HepG2 (cell line): ENCODE data around the gene ZNF318. TPM values are rescaled to one million over a fixed set of nuclear protein-coding genes. Genes with fewer than 3 reads are reported as not detected.
A peak's percentile ranks its signal among the peaks of the same experiment; 100 is the strongest.

Experiments used
- EP300 ChIP-seq, 3 experiments: sonication (generic) in 1 of 3; formaldehyde crosslinking in 1 of 3; IDR thresholded peaks; 2 replicates each; pipeline versions ENCODE4 v1.5.1 to v1.6.1; 2011 to 2020; ENCODE audit warnings: low read depth in 2 of 3, low read length in 2 of 3, borderline replicate concordance in 1 of 3, improper control_type of control experiment in 1 of 3, mild to moderate bottlenecking in 1 of 3, missing genetic modification reagents in 1 of 3, moderate library complexity in 1 of 3
- HDAC2 ChIP-seq: sonication (generic); formaldehyde crosslinking; IDR thresholded peaks from 2 replicates; pipeline ENCODE4 v1.4.0; 2020; ENCODE audit warnings: missing genetic modification reagents
- MXI1 ChIP-seq: IDR thresholded peaks from 3 replicates; pipeline ENCODE4 v1.6.1; 2012; ENCODE audit warnings: low read depth, low read length, inconsistent platforms, borderline replicate concordance
- NR2C2 ChIP-seq: sonication (generic); formaldehyde crosslinking; IDR thresholded peaks from 2 replicates; pipeline ENCODE4 v1.4.0; 2020; ENCODE audit warnings: missing genetic modification reagents, mild to moderate bottlenecking, moderate library complexity, borderline replicate concordance
- ONECUT2 ChIP-seq: sonication (generic); formaldehyde crosslinking; IDR thresholded peaks from 2 replicates; pipeline ENCODE4 v1.4.0; 2020; ENCODE audit warnings: missing genetic modification reagents
- PHF8 ChIP-seq: sonication (generic); formaldehyde crosslinking; IDR thresholded peaks from 2 replicates; pipeline ENCODE4 v1.5.0; 2020; ENCODE audit warnings: missing genetic modification reagents
- RBAK ChIP-seq: sonication (generic); formaldehyde crosslinking; IDR thresholded peaks from 2 replicates; pipeline ENCODE4 v1.5.1; 2020; ENCODE audit warnings: mild to moderate bottlenecking, missing genetic modification reagents
- SAFB2 ChIP-seq: sonication (generic); formaldehyde crosslinking; IDR thresholded peaks from 2 replicates; pipeline ENCODE4 v1.5.1; 2020; ENCODE audit warnings: missing genetic modification reagents, low read depth, mild to moderate bottlenecking, borderline replicate concordance
- SNAPC4 ChIP-seq: sonication (generic); formaldehyde crosslinking; IDR thresholded peaks from 2 replicates; pipeline ENCODE4 v1.4.0; 2020; ENCODE audit warnings: mild to moderate bottlenecking, missing genetic modification reagents
- SRY ChIP-seq: sonication (generic); formaldehyde crosslinking; IDR thresholded peaks from 2 replicates; pipeline ENCODE4 v1.8.0; 2022; ENCODE audit warnings: mild to moderate bottlenecking, missing genetic modification reagents
- TRIM24 ChIP-seq: sonication (generic); formaldehyde crosslinking; IDR thresholded peaks from 2 replicates; pipeline ENCODE4 v1.8.0; 2022; ENCODE audit warnings: mild to moderate bottlenecking, missing genetic modification reagents
- ZBTB7A ChIP-seq: sonication (generic); formaldehyde crosslinking; IDR thresholded peaks from 2 replicates; pipeline ENCODE4 v1.8.0; 2022; ENCODE audit warnings: mild to moderate bottlenecking, missing genetic modification reagents
- ZFY ChIP-seq: sonication (generic); formaldehyde crosslinking; IDR thresholded peaks from 2 replicates; pipeline ENCODE4 v1.4.0; 2020; ENCODE audit warnings: missing genetic modification reagents
- ZNF121 ChIP-seq: sonication (generic); formaldehyde crosslinking; IDR thresholded peaks from 2 replicates; pipeline ENCODE4 v1.5.0; 2020; ENCODE audit warnings: mild to moderate bottlenecking, missing genetic modification reagents
- ZNF292 ChIP-seq: sonication (generic); formaldehyde crosslinking; IDR thresholded peaks from 2 replicates; pipeline ENCODE4 v1.8.1; 2022; ENCODE audit warnings: mild to moderate bottlenecking, low read depth, missing genetic modification reagents, borderline replicate concordance
- ZNF329 ChIP-seq: sonication (generic); formaldehyde crosslinking; IDR thresholded peaks from 2 replicates; pipeline ENCODE4 v1.9.0; 2021; ENCODE audit warnings: low read depth, mild to moderate bottlenecking, missing genetic modification reagents
- ZNF484 ChIP-seq: sonication (generic); formaldehyde crosslinking; IDR thresholded peaks from 2 replicates; pipeline ENCODE4 v1.5.1; 2020; ENCODE audit warnings: mild to moderate bottlenecking, low read depth, missing genetic modification reagents, borderline replicate concordance
- ZNF562 ChIP-seq: sonication (generic); formaldehyde crosslinking; IDR thresholded peaks from 2 replicates; pipeline ENCODE4 v1.8.0; 2022; ENCODE audit warnings: missing genetic modification reagents, borderline replicate concordance
- polyA plus RNA-seq, 8 experiments: library from polyadenylated mRNA; depleted of rRNA in 3 of 8; stranded (reverse) in 7 of 8; unstranded in 1 of 8; fragments of >200 nt; fragmentation: Illumina TruSeq in 4 of 8; extraction: Trizol in 4 of 8; gene quantifications; 2 replicates each; pipeline versions ENCODE4 v1.2.1 to v1.2.3, GENCODE V29; 2011 to 2016; ENCODE audit warnings: low read depth in 4 of 8, missing spikeins in 1 of 8, mixed read lengths in 1 of 8; ENCODE audit not compliant: insufficient read depth in 1 of 8
- total RNA-seq, 5 experiments: library from RNA; depleted of rRNA; stranded (reverse); fragments of >200 nt; fragmentation: Illumina TruSeq; extraction: Trizol; gene quantifications; 2 replicates each; pipeline ENCODE4 v1.2.3, GENCODE V29; 2016; ENCODE audit warnings: low read depth in 1 of 5
- TF ChIP-seq, protein P1 (sequence below): sonication (generic); formaldehyde crosslinking; IDR thresholded peaks from 2 replicates; pipeline ENCODE4 v1.5.1; 2020; ENCODE audit warnings: mild to moderate bottlenecking, moderate library complexity, missing genetic modification reagents
- TF ChIP-seq, protein P2 (sequence below): IDR thresholded peaks from 2 replicates; pipeline ENCODE4 v1.6.1; 2018; ENCODE audit warnings: missing genetic modification reagents
- TF ChIP-seq, protein P3 (sequence below): sonication (generic); formaldehyde crosslinking; IDR thresholded peaks from 2 replicates; pipeline ENCODE4 v1.9.0; 2021; ENCODE audit warnings: missing genetic modification reagents, mild to moderate bottlenecking, borderline replicate concordance

The ZNF318 gene
- total and polyA plus RNA-seq, 2 of the 13 experiments (the other 11 are each of a cell fraction or from before 2014, with no cell fraction given), result 13.0 to 14.5 TPM

DNA sequence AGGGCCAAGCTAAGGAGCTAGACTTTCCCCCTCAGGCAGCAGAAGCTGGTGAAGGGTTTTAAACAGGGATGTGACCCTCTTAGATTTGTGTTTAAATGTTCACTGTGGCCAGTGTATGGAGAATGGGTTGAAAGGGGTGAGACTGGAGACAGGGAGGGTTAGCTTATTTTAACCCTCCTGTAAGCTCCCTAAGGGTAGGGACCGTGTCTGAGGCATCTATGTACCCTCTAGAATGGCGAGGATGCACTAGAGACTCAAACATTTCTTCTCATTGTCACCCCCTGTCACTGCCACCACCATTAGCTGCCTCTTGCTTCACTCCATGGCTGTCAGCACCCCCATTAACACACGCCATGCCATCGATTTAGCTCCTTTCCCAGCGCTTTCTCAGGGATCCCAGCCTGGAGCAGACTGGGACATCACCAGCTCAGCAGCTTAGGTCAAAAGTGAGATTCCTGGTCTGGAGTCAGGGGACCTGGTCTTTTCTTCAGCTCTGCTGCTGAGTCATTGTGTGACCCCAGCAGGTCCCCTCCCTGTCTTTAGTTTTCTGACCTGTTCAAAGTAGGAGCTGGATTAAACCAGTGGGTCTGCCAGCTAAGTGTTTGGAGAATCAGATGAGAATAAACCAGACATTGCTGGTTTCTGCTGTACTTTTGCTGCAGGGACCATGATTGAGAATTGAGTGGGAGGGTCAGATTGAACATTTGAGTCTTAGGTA, 72.5 kb downstream of the ZNF318 start (continued):
- TF ChIP-seq SRY (CRISPR knock-in tag) (0 out of 2 replicates have a peak, but pooled peaks have one; percentile 10), SNAPC4 (CRISPR knock-in tag) (no peak), HDAC2 (no peak), TRIM24 (CRISPR knock-in tag) (no peak), MXI1 (no peak), ZNF121 (CRISPR knock-in tag) (no peak), ZNF329 (CRISPR knock-in tag) (no peak), ONECUT2 (no peak), PHF8 (CRISPR knock-in tag) (no peak), NR2C2 (CRISPR knock-in tag) (no peak), ZNF292 (CRISPR knock-in tag) (no peak), SAFB2 (no peak), ZFY (no peak), ZBTB7A (no peak), RBAK (CRISPR knock-in tag) (no peak), ZNF562 (no peak), ZNF484 (no peak), EP300 (IDR thresholded peaks at IDR 0.05; ENCODE audit: low read depth in 2 of 2, low read length in 2 of 2) (no peak), EP300 (CRISPR knock-in tag; IDR thresholded peaks at IDR 0.05; ENCODE audit: borderline replicate concordance) (no peak)
- TF ChIP-seq, protein P1, sequence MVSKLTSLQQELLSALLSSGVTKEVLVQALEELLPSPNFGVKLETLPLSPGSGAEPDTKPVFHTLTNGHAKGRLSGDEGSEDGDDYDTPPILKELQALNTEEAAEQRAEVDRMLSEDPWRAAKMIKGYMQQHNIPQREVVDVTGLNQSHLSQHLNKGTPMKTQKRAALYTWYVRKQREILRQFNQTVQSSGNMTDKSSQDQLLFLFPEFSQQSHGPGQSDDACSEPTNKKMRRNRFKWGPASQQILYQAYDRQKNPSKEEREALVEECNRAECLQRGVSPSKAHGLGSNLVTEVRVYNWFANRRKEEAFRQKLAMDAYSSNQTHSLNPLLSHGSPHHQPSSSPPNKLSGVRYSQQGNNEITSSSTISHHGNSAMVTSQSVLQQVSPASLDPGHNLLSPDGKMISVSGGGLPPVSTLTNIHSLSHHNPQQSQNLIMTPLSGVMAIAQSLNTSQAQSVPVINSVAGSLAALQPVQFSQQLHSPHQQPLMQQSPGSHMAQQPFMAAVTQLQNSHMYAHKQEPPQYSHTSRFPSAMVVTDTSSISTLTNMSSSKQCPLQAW, result no peak; the same call in 1 of the 2 replicates
- TF ChIP-seq, protein P2, sequence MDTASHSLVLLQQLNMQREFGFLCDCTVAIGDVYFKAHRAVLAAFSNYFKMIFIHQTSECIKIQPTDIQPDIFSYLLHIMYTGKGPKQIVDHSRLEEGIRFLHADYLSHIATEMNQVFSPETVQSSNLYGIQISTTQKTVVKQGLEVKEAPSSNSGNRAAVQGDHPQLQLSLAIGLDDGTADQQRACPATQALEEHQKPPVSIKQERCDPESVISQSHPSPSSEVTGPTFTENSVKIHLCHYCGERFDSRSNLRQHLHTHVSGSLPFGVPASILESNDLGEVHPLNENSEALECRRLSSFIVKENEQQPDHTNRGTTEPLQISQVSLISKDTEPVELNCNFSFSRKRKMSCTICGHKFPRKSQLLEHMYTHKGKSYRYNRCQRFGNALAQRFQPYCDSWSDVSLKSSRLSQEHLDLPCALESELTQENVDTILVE (CRISPR knock-in tag), result no peak
- TF ChIP-seq, protein P3, sequence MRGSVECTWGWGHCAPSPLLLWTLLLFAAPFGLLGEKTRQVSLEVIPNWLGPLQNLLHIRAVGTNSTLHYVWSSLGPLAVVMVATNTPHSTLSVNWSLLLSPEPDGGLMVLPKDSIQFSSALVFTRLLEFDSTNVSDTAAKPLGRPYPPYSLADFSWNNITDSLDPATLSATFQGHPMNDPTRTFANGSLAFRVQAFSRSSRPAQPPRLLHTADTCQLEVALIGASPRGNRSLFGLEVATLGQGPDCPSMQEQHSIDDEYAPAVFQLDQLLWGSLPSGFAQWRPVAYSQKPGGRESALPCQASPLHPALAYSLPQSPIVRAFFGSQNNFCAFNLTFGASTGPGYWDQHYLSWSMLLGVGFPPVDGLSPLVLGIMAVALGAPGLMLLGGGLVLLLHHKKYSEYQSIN (CRISPR knock-in tag), result no peak
